ENCODE measurements around the gene CFLAR. TPM values are rescaled to one million over a fixed set of nuclear protein-coding genes. Genes with fewer than 3 reads are reported as not detected.
"Not testable (repeated sequence)": the region's sequence is repeated elsewhere in the genome, so short reads cannot be mapped to it uniquely, and the experiment has no call there.

Gene CFLAR
- total RNA-seq, 1 donor from 2014 or later, result 47.5 TPM

DNA sequence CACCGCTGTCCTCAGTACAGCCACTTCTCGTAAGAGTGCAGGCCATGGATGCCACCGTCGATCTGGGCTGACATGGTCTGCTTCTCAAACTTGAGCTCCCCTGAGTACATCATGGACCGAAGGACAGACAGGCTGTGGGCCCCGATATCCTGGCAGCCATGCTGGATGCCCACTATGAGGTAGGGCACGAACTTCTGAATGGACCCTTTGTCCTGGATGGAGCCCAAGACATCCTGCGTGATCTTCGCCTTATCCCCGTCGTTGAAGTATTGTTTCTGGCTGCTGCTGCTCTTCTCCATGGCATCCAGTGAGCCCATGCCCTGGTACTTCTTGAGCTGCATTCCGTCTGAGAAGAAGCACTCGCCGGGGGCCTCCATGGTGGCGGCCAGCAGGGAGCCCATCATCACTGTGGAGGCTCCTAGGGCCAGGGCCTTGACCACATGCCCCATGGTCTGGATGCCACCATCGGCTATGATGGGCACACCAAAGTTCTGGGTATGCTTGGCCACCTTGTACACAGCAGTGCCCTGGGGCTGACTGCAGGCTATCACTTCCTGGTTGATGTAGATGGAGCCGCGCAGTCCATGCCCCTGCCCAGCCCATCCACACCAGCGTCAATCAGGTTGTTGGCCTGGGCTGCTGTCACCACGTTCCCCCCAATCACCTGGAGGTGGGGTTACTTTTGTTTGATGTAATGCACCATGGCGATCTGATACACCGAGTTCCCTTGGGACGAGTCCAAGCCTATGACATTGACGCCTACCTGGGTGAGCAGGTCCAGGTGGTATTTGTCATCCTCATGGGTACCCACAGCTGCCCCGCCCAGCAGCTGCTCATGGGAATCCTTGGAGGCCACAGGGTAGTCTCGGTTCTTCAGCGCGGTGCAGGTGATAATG is 21.8 kb downstream of the CFLAR start:
- Mint-ChIP-seq H3K9me3 (ENCODE audit: unreplicated experiment) (no peaks in the 10 kb centered on the region), H3K27ac (ENCODE audit: unreplicated experiment) (no peak overlapping the region)
- peaks cover 25% of the 10 kb centered on the region for H3K36me3 ChIP-seq (ENCODE audit: insufficient read depth, low read length)

DNA sequence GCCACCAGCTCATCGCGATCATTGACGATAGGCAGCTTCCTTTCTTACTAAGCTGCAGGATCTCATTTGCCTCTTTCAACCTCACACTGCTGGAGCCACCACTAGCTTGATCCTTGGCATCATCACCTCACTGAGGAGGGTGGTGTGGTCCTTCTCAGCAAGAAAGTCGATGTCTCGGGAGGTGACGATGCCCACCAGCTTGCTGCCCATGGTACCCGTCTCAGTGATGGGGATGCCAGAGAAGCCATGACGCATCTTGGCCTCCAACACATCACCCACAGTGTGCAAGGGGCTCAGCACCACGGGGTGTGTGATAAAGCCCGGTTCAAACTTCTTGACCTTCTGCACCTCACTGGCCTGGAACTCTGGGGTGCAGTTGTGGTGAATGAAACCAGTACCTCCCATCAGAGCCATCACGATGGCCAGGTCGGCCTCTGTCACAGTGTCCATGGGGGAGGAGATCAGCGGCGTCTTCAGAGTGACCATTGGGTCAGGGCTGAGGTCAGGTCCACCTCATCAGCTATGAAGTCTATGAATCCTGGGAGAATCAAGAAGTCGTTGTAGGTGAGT is 22.5 kb downstream of the CFLAR start:
- Mint-ChIP-seq H3K4me3 (ENCODE audit: unreplicated experiment) (no peak overlapping the region), H3K27me3 (ENCODE audit: low read depth, unreplicated experiment) (no peaks in the 10 kb centered on the region), H3K9me3 (ENCODE audit: unreplicated experiment) (no peaks in the 10 kb centered on the region), H3K27ac (ENCODE audit: unreplicated experiment) (no peak overlapping the region), H3K36me3 (ENCODE audit: low read depth, unreplicated experiment) (peaks cover 37% of the 10 kb centered on the region), H3K4me1 (ENCODE audit: low read depth, unreplicated experiment) (peaks cover 20% of the 10 kb centered on the region)
- no peaks in the 10 kb centered on the region for H3K9me3 ChIP-seq (ENCODE audit: insufficient read depth, low read depth, low read length)
- H3K27me3 ChIP-seq (ENCODE audit: insufficient read depth, low read length), result no peaks in the 10 kb centered on the region
- H4K20me1 ChIP-seq (ENCODE audit: insufficient read depth, low read length), result no peaks in the 10 kb centered on the region
- H3K79me2 ChIP-seq (ENCODE audit: insufficient read depth, low read length), result peaks cover 16% of the 10 kb centered on the region
- H3K4me1 ChIP-seq (ENCODE audit: insufficient read depth, low read length), result peaks cover 6% of the 10 kb centered on the region
- no peak overlapping the region for H3K9ac ChIP-seq (ENCODE audit: low read length)
- FAIRE-seq, result no peak
- no peak overlapping the region for H2AFZ ChIP-seq (ENCODE audit: low read depth, low read length)
- H3K4me3 ChIP-seq (ENCODE audit: insufficient read depth, low read depth, low read length), result no peak overlapping the region
- TF ChIP-seq EZH2 (IDR thresholded peaks at IDR 0.05; ENCODE audit: insufficient read depth, low read length), result no peak
- TF ChIP-seq, protein P1, sequence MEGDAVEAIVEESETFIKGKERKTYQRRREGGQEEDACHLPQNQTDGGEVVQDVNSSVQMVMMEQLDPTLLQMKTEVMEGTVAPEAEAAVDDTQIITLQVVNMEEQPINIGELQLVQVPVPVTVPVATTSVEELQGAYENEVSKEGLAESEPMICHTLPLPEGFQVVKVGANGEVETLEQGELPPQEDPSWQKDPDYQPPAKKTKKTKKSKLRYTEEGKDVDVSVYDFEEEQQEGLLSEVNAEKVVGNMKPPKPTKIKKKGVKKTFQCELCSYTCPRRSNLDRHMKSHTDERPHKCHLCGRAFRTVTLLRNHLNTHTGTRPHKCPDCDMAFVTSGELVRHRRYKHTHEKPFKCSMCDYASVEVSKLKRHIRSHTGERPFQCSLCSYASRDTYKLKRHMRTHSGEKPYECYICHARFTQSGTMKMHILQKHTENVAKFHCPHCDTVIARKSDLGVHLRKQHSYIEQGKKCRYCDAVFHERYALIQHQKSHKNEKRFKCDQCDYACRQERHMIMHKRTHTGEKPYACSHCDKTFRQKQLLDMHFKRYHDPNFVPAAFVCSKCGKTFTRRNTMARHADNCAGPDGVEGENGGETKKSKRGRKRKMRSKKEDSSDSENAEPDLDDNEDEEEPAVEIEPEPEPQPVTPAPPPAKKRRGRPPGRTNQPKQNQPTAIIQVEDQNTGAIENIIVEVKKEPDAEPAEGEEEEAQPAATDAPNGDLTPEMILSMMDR (IDR thresholded peaks at IDR 0.05; ENCODE audit: insufficient read depth, low read depth, low read length), result no peak
- no peak overlapping the region for H3K4me2 ChIP-seq (ENCODE audit: low read length)
- no peak for DNase-seq (ENCODE audit: low read depth)
- no peak overlapping the region for H3K27ac ChIP-seq (ENCODE audit: low read depth, low read length)
- peaks cover 25% of the 10 kb centered on the region for H3K36me3 ChIP-seq (ENCODE audit: insufficient read depth, low read length)

More for the DNA sequence above, 21.8 kb downstream of the CFLAR start:
- H3K27me3 Mint-ChIP-seq (ENCODE audit: low read depth, unreplicated experiment), result no peaks in the 10 kb centered on the region
- TF ChIP-seq, protein P1 (IDR thresholded peaks at IDR 0.05; ENCODE audit: insufficient read depth, low read depth, low read length), result no peak
- TF ChIP-seq EZH2 (IDR thresholded peaks at IDR 0.05; ENCODE audit: insufficient read depth, low read length), result no peak
- Histone ChIP-seq H3K4me3 (ENCODE audit: insufficient read depth, low read depth, low read length) (no peak overlapping the region), H3K4me1 (ENCODE audit: insufficient read depth, low read length) (peaks cover 6% of the 10 kb centered on the region), H4K20me1 (ENCODE audit: insufficient read depth, low read length) (no peaks in the 10 kb centered on the region), H3K9ac (ENCODE audit: low read length) (no peak overlapping the region), H3K27me3 (ENCODE audit: insufficient read depth, low read length) (no peaks in the 10 kb centered on the region), H3K9me3 (ENCODE audit: insufficient read depth, low read depth, low read length) (no peaks in the 10 kb centered on the region), H3K79me2 (ENCODE audit: insufficient read depth, low read length) (peaks cover 23% of the 10 kb centered on the region), H3K27ac (ENCODE audit: low read depth, low read length) (no peak overlapping the region), H3K4me2 (ENCODE audit: low read length) (no peak overlapping the region), H2AFZ (ENCODE audit: low read depth, low read length) (no peak overlapping the region)
- no peak for FAIRE-seq
- H3K36me3 Mint-ChIP-seq (ENCODE audit: low read depth, unreplicated experiment), result peaks cover 42% of the 10 kb centered on the region
- no peak for DNase-seq (ENCODE audit: low read depth)
- H3K4me3 Mint-ChIP-seq (ENCODE audit: unreplicated experiment), result no peak overlapping the region
- H3K4me1 Mint-ChIP-seq (ENCODE audit: low read depth, unreplicated experiment), result peaks cover 27% of the 10 kb centered on the region

DNA sequence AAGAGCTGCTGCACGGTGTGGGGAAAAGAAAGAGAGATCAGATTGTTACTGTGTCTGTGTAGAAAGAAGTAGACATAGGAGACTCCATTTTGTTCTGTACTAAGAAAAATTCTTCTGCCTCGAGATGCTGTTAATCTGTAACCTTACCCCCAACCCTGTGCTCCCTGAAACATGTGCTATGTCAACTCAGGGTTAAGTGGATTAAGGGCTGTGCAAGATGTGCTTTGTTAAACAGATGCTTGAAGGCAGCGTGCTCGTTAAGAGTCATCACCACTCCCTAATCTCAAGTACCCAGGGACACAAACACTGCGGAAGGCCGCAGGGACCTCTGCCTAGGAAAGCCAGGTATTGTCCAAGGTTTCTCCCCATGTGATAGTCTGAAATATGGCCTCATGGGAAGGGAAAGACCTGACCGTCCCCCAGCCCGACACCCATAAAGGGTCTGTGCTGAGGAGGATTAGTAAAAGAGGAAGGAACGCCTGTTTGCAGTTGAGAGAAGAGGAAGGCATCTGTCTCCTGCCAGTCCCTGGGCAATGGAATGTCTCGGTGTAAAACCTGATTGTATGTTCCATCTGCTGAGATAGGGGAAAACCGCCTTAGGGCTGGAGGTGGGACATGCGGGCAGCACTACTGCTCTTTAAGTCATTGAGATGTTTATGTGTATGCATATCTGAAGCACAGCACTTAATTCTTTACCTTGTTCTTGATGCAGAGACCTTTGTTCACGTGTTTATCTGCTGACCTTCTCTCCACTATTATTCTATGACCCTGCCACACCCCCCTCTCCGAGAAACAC is 23.2 kb downstream of the CFLAR start:
- peaks cover 16% of the 10 kb centered on the region for H3K79me2 ChIP-seq (ENCODE audit: insufficient read depth, low read length)
- H3K4me3 Mint-ChIP-seq (ENCODE audit: unreplicated experiment); H3K27ac ChIP-seq (ENCODE audit: low read depth, low read length); H3K9me3 Mint-ChIP-seq (ENCODE audit: unreplicated experiment); H3K9me3 ChIP-seq (ENCODE audit: insufficient read depth, low read depth, low read length); H3K9ac ChIP-seq (ENCODE audit: low read length); H3K27me3 Mint-ChIP-seq (ENCODE audit: low read depth, unreplicated experiment); H3K27ac Mint-ChIP-seq (ENCODE audit: unreplicated experiment); H3K4me1 ChIP-seq (ENCODE audit: insufficient read depth, low read length); H2AFZ ChIP-seq (ENCODE audit: low read depth, low read length); DNase-seq (ENCODE audit: low read depth); H3K4me3 ChIP-seq (ENCODE audit: insufficient read depth, low read depth, low read length); H3K27me3 ChIP-seq (ENCODE audit: insufficient read depth, low read length); FAIRE-seq; H4K20me1 ChIP-seq (ENCODE audit: insufficient read depth, low read length); H3K4me2 ChIP-seq (ENCODE audit: low read length): not testable (repeated sequence)
- H3K36me3 ChIP-seq (ENCODE audit: insufficient read depth, low read length), result peaks cover 30% of the 10 kb centered on the region
- Mint-ChIP-seq H3K4me1 (ENCODE audit: low read depth, unreplicated experiment) (peaks cover 20% of the 10 kb centered on the region), H3K36me3 (ENCODE audit: low read depth, unreplicated experiment) (peaks cover 37% of the 10 kb centered on the region)

Measured in astrocyte (in vitro differentiated cells and primary cell).